Spinal cord (tissue), 10 donors: Measurements from ENCODE around the gene SMOC1. TPM values are rescaled to one million over a fixed set of nuclear protein-coding genes. Genes with fewer than 3 reads are reported as not detected.
A peak's percentile ranks its signal among the peaks of the same experiment; 100 is the strongest.
"Not testable (repeated sequence)": the region's sequence is repeated elsewhere in the genome, so short reads cannot be mapped to it uniquely, and the experiment has no call there.

Experiments used
- DNase-seq, 6 donors: peaks; one replicate each; pipeline versions ENCODE4 v3.0.0 to v3.0.0-alpha.2; 2013 to 2015; ENCODE audit warnings: low spot score in 6 of 6, low read depth in 4 of 6
- H3K27ac ChIP-seq: one replicate; pipeline ENCODE4 v1.5.1; 2013; ENCODE audit warnings: low read depth, low read length, control low read depth
- H3K27me3 ChIP-seq: one replicate; pipeline ENCODE4 v1.6.1; 2013; ENCODE audit warnings: low read length; ENCODE audit not compliant: control insufficient read depth, insufficient read depth
- H3K36me3 ChIP-seq: one replicate; pipeline ENCODE4 v1.6.1; 2013; ENCODE audit warnings: low read length; ENCODE audit not compliant: control insufficient read depth, insufficient read depth
- H3K4me1 ChIP-seq: one replicate; pipeline ENCODE4 v1.6.1; 2013; ENCODE audit warnings: low read length; ENCODE audit not compliant: control insufficient read depth, insufficient read depth
- H3K4me3 ChIP-seq: one replicate; pipeline ENCODE4 v1.5.1; 2013; ENCODE audit warnings: low read depth, low read length, control low read depth
- H3K9me3 ChIP-seq: one replicate; pipeline ENCODE4 v1.6.1; 2013; ENCODE audit warnings: low read length; ENCODE audit not compliant: control insufficient read depth, insufficient read depth
- WGBS: methylation state at CpG from one replicate; pipeline ENCODE4 v1.1.5; 2013; ENCODE audit warnings: missing lambda C conversion rate; ENCODE audit not compliant: insufficient coverage; 5-methylcytosine and 5-hydroxymethylcytosine counted together
- polyA plus RNA-seq, 2 donors: library from polyadenylated mRNA; unstranded; fragments of 120-200 nt; gene quantifications; one replicate each; pipeline ENCODE4 v1.2.1, GENCODE V29; 2013; ENCODE audit not compliant: insufficient read length in 2 of 2
- total RNA-seq, 2 donors: library from RNA; depleted of rRNA in 1 of 2; stranded (reverse); fragments of 120-200 nt in 1 of 2; fragments of >200 nt in 1 of 2; gene quantifications; one replicate each; pipeline versions ENCODE4 v1.2.3 to v1.2.4, GENCODE V29; 2013 to 2014
- donor health status: healthy.

The SMOC1 gene
- total and polyA plus RNA-seq, 4 donors: 52.2 to 189 (median 111) TPM

GRCh38 chr14:69891422-69891821 lies 12.2 kb downstream of the SMOC1 start:
- 48% methylated on average over 5 of the region's 8 CpGs for WGBS

GRCh38 chr14:69895109-69895508 lies 15.9 kb downstream of the SMOC1 start:
- Histone ChIP-seq H3K4me1 (no peaks in the 10 kb centered on the region), H3K27me3 (no peaks in the 10 kb centered on the region), H3K4me3 (no peak overlapping the region), H3K27ac (no peak overlapping the region), H3K36me3 (no peaks in the 10 kb centered on the region), H3K9me3 (peaks cover 10% of the 10 kb centered on the region)
- WGBS: 85% methylated on average over 4 of the region's 5 CpGs
- DNase-seq: no peak

More at GRCh38 chr14:69891422-69891821, 12.2 kb downstream of the SMOC1 start:
- no peak overlapping the region for H3K4me3 ChIP-seq
- H3K9me3 ChIP-seq: no peaks in the 10 kb centered on the region
- H3K4me1 ChIP-seq: peaks cover 6% of the 10 kb centered on the region
- no peak for DNase-seq
- no peak overlapping the region for H3K27ac ChIP-seq
- H3K27me3 ChIP-seq: no peaks in the 10 kb centered on the region
- H3K36me3 ChIP-seq: no peaks in the 10 kb centered on the region

- WGBS: no CpG with 5 or more reads among the region's 2 CpGs
- H3K4me3 ChIP-seq: no peak overlapping the region
- no peaks in the 10 kb centered on the region for H3K4me1 ChIP-seq
- no peaks in the 10 kb centered on the region for H3K36me3 ChIP-seq
- H3K27me3 ChIP-seq: no peaks in the 10 kb centered on the region
- H3K27ac ChIP-seq: no peak overlapping the region
- DNase-seq: no peak
- peaks cover 10% of the 10 kb centered on the region for H3K9me3 ChIP-seq
Observed at GRCh38 chr14:69896080-69896479, 16.9 kb downstream of the SMOC1 start.

GRCh38 chr14:69896972-69897371 lies 17.8 kb downstream of the SMOC1 start:
- no peaks in the 10 kb centered on the region for H3K36me3 ChIP-seq
- H3K27me3 ChIP-seq: no peaks in the 10 kb centered on the region
- H3K27ac ChIP-seq: no peak overlapping the region
- H3K4me3 ChIP-seq: no peak overlapping the region
- H3K9me3 ChIP-seq: peaks cover 10% of the 10 kb centered on the region
- WGBS: no CpG with 5 or more reads among the region's 2 CpGs
- no peak for DNase-seq
- H3K4me1 ChIP-seq: no peaks in the 10 kb centered on the region

- Histone ChIP-seq H3K4me1 (no peaks in the 10 kb centered on the region), H3K27ac (no peak overlapping the region), H3K9me3 (peaks cover 10% of the 10 kb centered on the region), H3K36me3 (peaks cover 4% of the 10 kb centered on the region), H3K27me3 (no peaks in the 10 kb centered on the region), H3K4me3 (no peak overlapping the region)
- DNase-seq: no peak
- no CpG with 5 or more reads among the region's 1 CpG for WGBS
Observed at GRCh38 chr14:69900603-69901002, 21.4 kb downstream of the SMOC1 start.

- no peaks in the 10 kb centered on the region for H3K4me1 ChIP-seq
- H3K4me3 ChIP-seq: no peak overlapping the region
- peaks cover 4% of the 10 kb centered on the region for H3K36me3 ChIP-seq
- H3K27ac ChIP-seq: no peak overlapping the region
- peak in 1 of 6 donors; percentile 51 for DNase-seq
- H3K9me3 ChIP-seq: peaks cover 10% of the 10 kb centered on the region
- no peaks in the 10 kb centered on the region for H3K27me3 ChIP-seq
- WGBS: 60% methylated on average over 1 of the region's 1 CpG
Observed at GRCh38 chr14:69901113-69901951, 22.1 kb downstream of the SMOC1 start.

GRCh38 chr14:69903046-69903445 lies 23.8 kb downstream of the SMOC1 start:
- H3K36me3 ChIP-seq, H3K4me1 ChIP-seq, H3K4me3 ChIP-seq, H3K27me3 ChIP-seq, DNase-seq, H3K9me3 ChIP-seq, H3K27ac ChIP-seq: not testable (repeated sequence)
- 97% methylated on average over 14 of the region's 29 CpGs for WGBS

GRCh38 chr14:69904246-69904645 lies 25.0 kb downstream of the SMOC1 start:
- Histone ChIP-seq H3K36me3 (peaks cover 4% of the 10 kb centered on the region), H3K27ac (no peak overlapping the region), H3K4me3 (no peak overlapping the region), H3K27me3 (no peaks in the 10 kb centered on the region), H3K4me1 (no peaks in the 10 kb centered on the region), H3K9me3 (no peaks in the 10 kb centered on the region)
- WGBS: 60% methylated on average over 1 of the region's 1 CpG
- DNase-seq: no peak

GRCh38 chr14:69906201-69906600 lies 27.0 kb downstream of the SMOC1 start:
- DNase-seq: no peak
- whole genome bisulfite sequencing: 62% methylated on average over 3 of the region's 3 CpGs
- Histone ChIP-seq H3K4me1 (peaks cover 11% of the 10 kb centered on the region), H3K27ac (no peak overlapping the region), H3K4me3 (no peak overlapping the region), H3K36me3 (peaks cover 4% of the 10 kb centered on the region), H3K9me3 (no peaks in the 10 kb centered on the region), H3K27me3 (no peaks in the 10 kb centered on the region)
